Ascending aorta (tissue), 2 donors: ENCODE results near the gene ANKRD44. TPM values are rescaled to one million over a fixed set of nuclear protein-coding genes. Genes with fewer than 3 reads are reported as not detected.

ENCODE experiments used
- DNase-seq, 2 donors: peaks; one replicate each; pipeline ENCODE4 v3.0.0-alpha.2; 2019; ENCODE audit warnings: low spot score in 2 of 2
- H3K27ac ChIP-seq, 2 donors: fragments of 200-600 bp; sonication (generic); one replicate each; pipeline ENCODE4 v1.5.1; 2016 to 2017; ENCODE audit warnings: mild to moderate bottlenecking in 1 of 2
- H3K27me3 ChIP-seq: fragments of 200-600 bp; sonication (generic); one replicate; pipeline ENCODE4 v1.5.1; 2017
- H3K36me3 ChIP-seq, 2 donors: fragments of 200-600 bp; sonication (generic); one replicate each; pipeline ENCODE4 v1.5.1; 2016
- H3K4me1 ChIP-seq, 2 donors: fragments of 200-600 bp; sonication (generic); one replicate each; pipeline ENCODE4 v1.5.1; 2016 to 2017; ENCODE audit warnings: mild to moderate bottlenecking in 1 of 2
- H3K4me3 ChIP-seq, 2 donors: fragments of 200-600 bp; sonication (generic); one replicate each; pipeline ENCODE4 v1.5.1; 2016 to 2017; ENCODE audit warnings: mild to moderate bottlenecking in 1 of 2
- H3K9me3 ChIP-seq, 2 donors: fragments of 200-600 bp; sonication (generic); one replicate each; pipeline ENCODE4 v1.5.1; 2016
- CTCF ChIP-seq, 3 experiments: fragments of 200-600 bp in 2 of 3; fragments of 450-650 bp in 1 of 3; sonication (generic) in 2 of 3; IDR thresholded peaks; one replicate each; pipeline ENCODE4 v1.5.1; 2016 to 2019; ENCODE audit warnings: antibody characterized with exemption in 3 of 3, mild to moderate bottlenecking in 1 of 3, moderate library complexity in 1 of 3
- intact Hi-C: fragments of 100-400 bp; cut with DNase I; formaldehyde crosslinking; loops from one replicate; pipeline ENCODE4 v1.15.1; 2023
- total RNA-seq: library from RNA; depleted of rRNA; stranded (reverse); fragments of >200 nt; gene quantifications from one replicate; pipeline ENCODE4 v1.1.0, GENCODE V29; 2016

Gene ANKRD44
- total RNA-seq, 1 donor from 2014 or later: 66.3 TPM

GRCh38 chr2:197195518-197195917, 115.1 kb downstream of the ANKRD44 start:
- peak overlapping the region; percentile 71 to 77 for H3K27ac ChIP-seq
- no peaks in the 10 kb centered on the region for H3K27me3 ChIP-seq
- H3K4me3 ChIP-seq: peak overlapping the region in 1 of 2 donors; percentile 38
- H3K9me3 ChIP-seq: no peaks in the 10 kb centered on the region
- DNase-seq: no peak
- H3K36me3 ChIP-seq: no peaks in the 10 kb centered on the region
- H3K4me1 ChIP-seq: peaks cover 16 to 47% of the 10 kb centered on the region in 2 donors
- intact Hi-C loops: loop anchor here (5.0 kb wide), 1 partner anchor 257 kb away; the partner anchor contains the start of gene COQ10B
- TF ChIP-seq CTCF (IDR thresholded peaks at IDR 0.05): no peak

GRCh38 chr2:197191940-197192322, 118.6 kb downstream of the ANKRD44 start:
- no peaks in the 10 kb centered on the region for H3K9me3 ChIP-seq
- peaks cover 0 to 20% of the 10 kb centered on the region in 2 donors for H3K4me1 ChIP-seq
- no peaks in the 10 kb centered on the region for H3K36me3 ChIP-seq
- no peak overlapping the region for H3K27ac ChIP-seq
- TF ChIP-seq CTCF (IDR thresholded peaks at IDR 0.05): no peak
- no peaks in the 10 kb centered on the region for H3K27me3 ChIP-seq
- intact Hi-C loops: loop anchor here (1.0 to 5.0 kb wide), 5 partner anchors 35 to 187 kb away; partner anchors contain the start of gene ANKRD44
- no peak overlapping the region for H3K4me3 ChIP-seq
- no peak for DNase-seq

GRCh38 chr2:197191177-197191939, 119.2 kb downstream of the ANKRD44 start:
- no peaks in the 10 kb centered on the region for H3K27me3 ChIP-seq
- intact Hi-C loops: loop anchor here (1.0 to 5.0 kb wide), 5 partner anchors 34 to 187 kb away; partner anchors contain the start of gene ANKRD44
- H3K4me3 ChIP-seq: no peak overlapping the region
- DNase-seq: no peak
- no peaks in the 10 kb centered on the region for H3K36me3 ChIP-seq
- peak; percentile 46 to 71 (median 52) for TF ChIP-seq CTCF (IDR thresholded peaks at IDR 0.05)
- no peaks in the 10 kb centered on the region for H3K9me3 ChIP-seq
- H3K4me1 ChIP-seq: peaks cover 0 to 15% of the 10 kb centered on the region in 2 donors
- H3K27ac ChIP-seq: no peak overlapping the region

- no peak overlapping the region for H3K4me3 ChIP-seq
- peaks cover 0 to 10% of the 10 kb centered on the region in 2 donors for H3K4me1 ChIP-seq
- intact Hi-C loops: loop anchor here (2.0 to 5.0 kb wide), 4 partner anchors 33 to 189 kb away; no protein-coding TSS in a partner anchor
- no peak for TF ChIP-seq CTCF (IDR thresholded peaks at IDR 0.05)
- no peak for DNase-seq
- H3K9me3 ChIP-seq: no peaks in the 10 kb centered on the region
- H3K27me3 ChIP-seq: no peaks in the 10 kb centered on the region
- H3K27ac ChIP-seq: no peak overlapping the region
- no peaks in the 10 kb centered on the region for H3K36me3 ChIP-seq
Measured at GRCh38 chr2:197190100-197190432, 120.5 kb downstream of the ANKRD44 start.

- Histone ChIP-seq H3K9me3 (no peaks in the 10 kb centered on the region), H3K27me3 (no peaks in the 10 kb centered on the region), H3K36me3 (no peaks in the 10 kb centered on the region), H3K4me1 (peaks cover 1 to 9% of the 10 kb centered on the region in 2 donors), H3K27ac (no peak overlapping the region), H3K4me3 (no peak overlapping the region)
- intact Hi-C loops: loop anchor here (2.0 to 5.0 kb wide), 4 partner anchors 32 to 189 kb away; no protein-coding TSS in a partner anchor
- no peak for TF ChIP-seq CTCF (IDR thresholded peaks at IDR 0.05)
- DNase-seq: no peak
Measured at GRCh38 chr2:197189426-197190099, 121.0 kb downstream of the ANKRD44 start.
